Liver (tissue), 3 donors: ENCODE data around the gene FIG4.

Experiments
- CTCF ChIP-seq: fragments of 150-350 bp; IDR thresholded peaks from 2 replicates; pipeline ENCODE4 v1.5.1; 2017; ENCODE audit warnings: improper control_type of control experiment, low read depth, low read length; ENCODE audit not compliant: missing input control
- GABPA ChIP-seq, 2 donors: IDR thresholded peaks in 1 of 2; conservative IDR thresholded peaks in 1 of 2; 2 replicates each; pipeline ENCODE4 v1.6.1; 2016; ENCODE audit warnings: antibody characterized with exemption in 2 of 2, mild to moderate bottlenecking in 1 of 2, moderate library complexity in 1 of 2
- JUND ChIP-seq, 2 donors: IDR thresholded peaks; 2 replicates each; pipeline ENCODE4 v1.6.1; 2016; ENCODE audit warnings: antibody characterized with exemption in 2 of 2
- MAX ChIP-seq: IDR thresholded peaks from 2 replicates; pipeline ENCODE4 v1.6.1; 2016; ENCODE audit warnings: antibody characterized with exemption
- RAD21 ChIP-seq, 2 donors: IDR thresholded peaks; 2 replicates each; pipeline ENCODE4 v1.6.1; 2016; ENCODE audit warnings: antibody characterized with exemption in 2 of 2, mild to moderate bottlenecking in 2 of 2
- REST ChIP-seq: IDR thresholded peaks from 2 replicates; pipeline ENCODE4 v1.6.1; 2016; ENCODE audit warnings: antibody characterized with exemption, mild to moderate bottlenecking
- RXRA ChIP-seq, 2 donors: IDR thresholded peaks; 2 replicates each; pipeline ENCODE4 v1.6.1; 2017 to 2018; ENCODE audit warnings: antibody characterized with exemption in 2 of 2, mild to moderate bottlenecking in 1 of 2
- SP1 ChIP-seq: IDR thresholded peaks from 2 replicates; pipeline ENCODE4 v1.6.1; 2018; ENCODE audit warnings: antibody characterized with exemption, mild to moderate bottlenecking
- YY1 ChIP-seq: IDR thresholded peaks from 2 replicates; pipeline ENCODE4 v1.6.1; 2016; ENCODE audit warnings: antibody characterized with exemption, mild to moderate bottlenecking
- TF ChIP-seq, protein P1 (sequence below): IDR thresholded peaks from 2 replicates; pipeline ENCODE4 v1.6.1; 2016; ENCODE audit warnings: antibody characterized with exemption
- donor health status: healthy.
- donor health status: healthy.

GRCh38 chr6:109766167-109766566 lies 75.1 kb downstream of the FIG4 start:
- no peak for TF ChIP-seq RAD21 (IDR thresholded peaks at IDR 0.05)
- no peak for TF ChIP-seq CTCF
- TF ChIP-seq YY1 = no peak
- no peak for TF ChIP-seq MAX
- TF ChIP-seq REST = no peak
- no peak for TF ChIP-seq GABPA (IDR thresholded peaks at IDR 0.05 in 1 of 2, conservative IDR thresholded peaks at IDR 0.05 in 1 of 2)
- TF ChIP-seq, protein P1, sequence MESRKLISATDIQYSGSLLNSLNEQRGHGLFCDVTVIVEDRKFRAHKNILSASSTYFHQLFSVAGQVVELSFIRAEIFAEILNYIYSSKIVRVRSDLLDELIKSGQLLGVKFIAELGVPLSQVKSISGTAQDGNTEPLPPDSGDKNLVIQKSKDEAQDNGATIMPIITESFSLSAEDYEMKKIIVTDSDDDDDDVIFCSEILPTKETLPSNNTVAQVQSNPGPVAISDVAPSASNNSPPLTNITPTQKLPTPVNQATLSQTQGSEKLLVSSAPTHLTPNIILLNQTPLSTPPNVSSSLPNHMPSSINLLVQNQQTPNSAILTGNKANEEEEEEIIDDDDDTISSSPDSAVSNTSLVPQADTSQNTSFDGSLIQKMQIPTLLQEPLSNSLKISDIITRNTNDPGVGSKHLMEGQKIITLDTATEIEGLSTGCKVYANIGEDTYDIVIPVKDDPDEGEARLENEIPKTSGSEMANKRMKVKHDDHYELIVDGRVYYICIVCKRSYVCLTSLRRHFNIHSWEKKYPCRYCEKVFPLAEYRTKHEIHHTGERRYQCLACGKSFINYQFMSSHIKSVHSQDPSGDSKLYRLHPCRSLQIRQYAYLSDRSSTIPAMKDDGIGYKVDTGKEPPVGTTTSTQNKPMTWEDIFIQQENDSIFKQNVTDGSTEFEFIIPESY = no peak
- TF ChIP-seq RXRA (IDR thresholded peaks at IDR 0.05) = no peak
- TF ChIP-seq SP1 = no peak
- TF ChIP-seq JUND (IDR thresholded peaks at IDR 0.05) = no peak
